ENCODE measurements around the gene BRPF1. TPM values are rescaled to one million over a fixed set of nuclear protein-coding genes. Genes with fewer than 3 reads are reported as not detected.

Gene BRPF1
- polyA plus RNA-seq, 1 donor from 2014 or later, result 14.9 TPM

DNA sequence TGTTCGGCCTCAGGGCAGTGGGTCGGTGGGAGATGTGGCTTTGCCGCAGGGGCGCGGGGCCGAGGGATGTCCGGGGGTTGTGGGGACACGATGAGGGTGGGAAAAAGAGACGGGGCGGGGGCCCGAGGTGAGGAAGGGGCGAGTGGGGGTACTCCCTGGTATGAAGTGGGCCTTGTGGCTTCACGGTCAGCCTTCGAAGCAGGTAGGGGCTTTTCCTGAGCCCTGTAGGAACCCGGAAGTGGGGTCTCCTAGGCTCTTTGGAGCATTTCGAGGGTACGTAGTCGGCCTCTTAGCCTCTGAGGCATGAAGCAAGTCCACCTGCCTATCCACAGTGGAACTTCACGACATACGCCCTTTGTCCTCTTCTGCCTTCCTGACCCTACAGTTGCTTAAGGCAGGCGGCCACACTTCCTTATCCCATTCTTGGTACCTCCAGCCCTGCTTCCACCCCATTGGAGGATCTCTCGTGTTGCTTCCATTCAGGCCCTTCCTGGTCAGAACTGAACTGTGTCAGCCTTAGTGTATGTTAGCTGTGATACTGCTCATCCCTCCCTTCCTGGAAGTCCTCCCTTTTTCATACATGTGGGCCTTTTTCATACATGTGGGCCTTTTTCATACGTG lies 61.7 kb downstream of the BRPF1 start:
- Histone ChIP-seq H2AFZ (ENCODE audit: low read depth, low read length) (peak overlapping the region; percentile 82), H3K4me3 (ENCODE audit: low read length) (peak overlapping the region; percentile 97), H3K4me2 (ENCODE audit: low read length) (peak overlapping the region; percentile 85), H4K20me1 (ENCODE audit: insufficient read depth) (no peaks in the 10 kb centered on the region), H3K9ac (ENCODE audit: low read length) (peak overlapping the region; percentile 99), H3K36me3 (ENCODE audit: insufficient read depth, low read length) (peaks cover 5% of the 10 kb centered on the region), H3K9me3 (ENCODE audit: low read length) (no peaks in the 10 kb centered on the region), H3K79me2 (replicated peaks; ENCODE audit: insufficient read depth, low read length) (peaks cover 30% of the 10 kb centered on the region), H3K27ac (ENCODE audit: low read length) (peak overlapping the region; percentile 98), H3F3A (ENCODE audit: insufficient read depth, low read length, poor library complexity, severe bottlenecking) (no peaks in the 10 kb centered on the region), H3K27me3 (ENCODE audit: insufficient read depth, low read depth, low read length) (no peaks in the 10 kb centered on the region), H3K9me2 (ENCODE audit: insufficient read depth, low read length) (no peaks in the 10 kb centered on the region)
- TF ChIP-seq RAD21 (conservative IDR thresholded peaks at IDR 0.05) (no peak), MXI1 (conservative IDR thresholded peaks at IDR 0.05; ENCODE audit: poor library complexity, severe bottlenecking) (peak; percentile 30), EZH2 (IDR thresholded peaks at IDR 0.05; ENCODE audit: borderline replicate concordance, insufficient read depth, low read length, poor library complexity, severe bottlenecking) (no peak), SMC3 (conservative IDR thresholded peaks at IDR 0.05; ENCODE audit: poor library complexity) (no peak), POLR2AphosphoS5 (IDR thresholded peaks at IDR 0.05) (no peak), EP300 (conservative IDR thresholded peaks at IDR 0.05; ENCODE audit: poor library complexity, severe bottlenecking) (no peak), TAF1 (IDR thresholded peaks at IDR 0.05; ENCODE audit: low read depth) (no peak)
- TF ChIP-seq, protein P1, sequence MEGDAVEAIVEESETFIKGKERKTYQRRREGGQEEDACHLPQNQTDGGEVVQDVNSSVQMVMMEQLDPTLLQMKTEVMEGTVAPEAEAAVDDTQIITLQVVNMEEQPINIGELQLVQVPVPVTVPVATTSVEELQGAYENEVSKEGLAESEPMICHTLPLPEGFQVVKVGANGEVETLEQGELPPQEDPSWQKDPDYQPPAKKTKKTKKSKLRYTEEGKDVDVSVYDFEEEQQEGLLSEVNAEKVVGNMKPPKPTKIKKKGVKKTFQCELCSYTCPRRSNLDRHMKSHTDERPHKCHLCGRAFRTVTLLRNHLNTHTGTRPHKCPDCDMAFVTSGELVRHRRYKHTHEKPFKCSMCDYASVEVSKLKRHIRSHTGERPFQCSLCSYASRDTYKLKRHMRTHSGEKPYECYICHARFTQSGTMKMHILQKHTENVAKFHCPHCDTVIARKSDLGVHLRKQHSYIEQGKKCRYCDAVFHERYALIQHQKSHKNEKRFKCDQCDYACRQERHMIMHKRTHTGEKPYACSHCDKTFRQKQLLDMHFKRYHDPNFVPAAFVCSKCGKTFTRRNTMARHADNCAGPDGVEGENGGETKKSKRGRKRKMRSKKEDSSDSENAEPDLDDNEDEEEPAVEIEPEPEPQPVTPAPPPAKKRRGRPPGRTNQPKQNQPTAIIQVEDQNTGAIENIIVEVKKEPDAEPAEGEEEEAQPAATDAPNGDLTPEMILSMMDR (IDR thresholded peaks at IDR 0.05; ENCODE audit: poor library complexity, severe bottlenecking), result no peak
- TF ChIP-seq, protein P2, sequence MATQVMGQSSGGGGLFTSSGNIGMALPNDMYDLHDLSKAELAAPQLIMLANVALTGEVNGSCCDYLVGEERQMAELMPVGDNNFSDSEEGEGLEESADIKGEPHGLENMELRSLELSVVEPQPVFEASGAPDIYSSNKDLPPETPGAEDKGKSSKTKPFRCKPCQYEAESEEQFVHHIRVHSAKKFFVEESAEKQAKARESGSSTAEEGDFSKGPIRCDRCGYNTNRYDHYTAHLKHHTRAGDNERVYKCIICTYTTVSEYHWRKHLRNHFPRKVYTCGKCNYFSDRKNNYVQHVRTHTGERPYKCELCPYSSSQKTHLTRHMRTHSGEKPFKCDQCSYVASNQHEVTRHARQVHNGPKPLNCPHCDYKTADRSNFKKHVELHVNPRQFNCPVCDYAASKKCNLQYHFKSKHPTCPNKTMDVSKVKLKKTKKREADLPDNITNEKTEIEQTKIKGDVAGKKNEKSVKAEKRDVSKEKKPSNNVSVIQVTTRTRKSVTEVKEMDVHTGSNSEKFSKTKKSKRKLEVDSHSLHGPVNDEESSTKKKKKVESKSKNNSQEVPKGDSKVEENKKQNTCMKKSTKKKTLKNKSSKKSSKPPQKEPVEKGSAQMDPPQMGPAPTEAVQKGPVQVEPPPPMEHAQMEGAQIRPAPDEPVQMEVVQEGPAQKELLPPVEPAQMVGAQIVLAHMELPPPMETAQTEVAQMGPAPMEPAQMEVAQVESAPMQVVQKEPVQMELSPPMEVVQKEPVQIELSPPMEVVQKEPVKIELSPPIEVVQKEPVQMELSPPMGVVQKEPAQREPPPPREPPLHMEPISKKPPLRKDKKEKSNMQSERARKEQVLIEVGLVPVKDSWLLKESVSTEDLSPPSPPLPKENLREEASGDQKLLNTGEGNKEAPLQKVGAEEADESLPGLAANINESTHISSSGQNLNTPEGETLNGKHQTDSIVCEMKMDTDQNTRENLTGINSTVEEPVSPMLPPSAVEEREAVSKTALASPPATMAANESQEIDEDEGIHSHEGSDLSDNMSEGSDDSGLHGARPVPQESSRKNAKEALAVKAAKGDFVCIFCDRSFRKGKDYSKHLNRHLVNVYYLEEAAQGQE (IDR thresholded peaks at IDR 0.05; ENCODE audit: borderline replicate concordance), result peak; percentile 22

DNA sequence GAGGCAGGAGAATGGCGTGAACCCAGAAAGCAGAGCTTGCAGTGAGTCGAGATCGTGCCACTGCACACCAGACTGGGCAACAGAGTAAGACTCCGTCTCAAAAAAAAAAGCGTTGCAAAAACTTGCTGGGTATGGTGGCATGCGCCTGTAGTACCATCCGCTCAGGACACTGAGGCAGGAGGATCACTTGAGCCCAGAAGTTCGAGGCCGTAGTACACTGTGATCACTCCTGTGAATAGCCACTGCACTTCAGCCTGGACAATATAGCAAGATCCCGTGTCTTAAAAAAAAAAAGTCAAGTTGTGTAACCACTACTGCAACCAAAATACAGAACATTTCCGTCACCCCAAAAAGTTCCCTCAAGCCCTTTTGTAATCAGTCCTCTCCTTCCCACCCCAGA lies 62.9 kb downstream of the BRPF1 start:
- Histone ChIP-seq H3K9me2 (ENCODE audit: insufficient read depth, low read length) (no peaks in the 10 kb centered on the region), H3K9ac (ENCODE audit: low read length) (no peak overlapping the region), H3K27me3 (ENCODE audit: insufficient read depth, low read depth, low read length) (no peaks in the 10 kb centered on the region), H3K9me3 (ENCODE audit: low read length) (no peaks in the 10 kb centered on the region), H3K79me2 (replicated peaks; ENCODE audit: insufficient read depth, low read length) (peaks cover 30% of the 10 kb centered on the region), H3K4me3 (ENCODE audit: low read length) (peak overlapping the region; percentile 97), H3K4me2 (ENCODE audit: low read length) (no peak overlapping the region), H3F3A (ENCODE audit: insufficient read depth, low read length, poor library complexity, severe bottlenecking) (no peaks in the 10 kb centered on the region), H4K20me1 (ENCODE audit: insufficient read depth) (no peaks in the 10 kb centered on the region), H3K27ac (ENCODE audit: low read length) (no peak overlapping the region), H3K36me3 (ENCODE audit: insufficient read depth, low read length) (peaks cover 5% of the 10 kb centered on the region), H2AFZ (ENCODE audit: low read depth, low read length) (no peak overlapping the region)
- TF ChIP-seq MXI1 (conservative IDR thresholded peaks at IDR 0.05; ENCODE audit: poor library complexity, severe bottlenecking) (no peak), EZH2 (IDR thresholded peaks at IDR 0.05; ENCODE audit: borderline replicate concordance, insufficient read depth, low read length, poor library complexity, severe bottlenecking) (no peak), POLR2AphosphoS5 (IDR thresholded peaks at IDR 0.05) (no peak), SMC3 (conservative IDR thresholded peaks at IDR 0.05; ENCODE audit: poor library complexity) (no peak), TAF1 (IDR thresholded peaks at IDR 0.05; ENCODE audit: low read depth) (no peak), EP300 (conservative IDR thresholded peaks at IDR 0.05; ENCODE audit: poor library complexity, severe bottlenecking) (no peak), RAD21 (conservative IDR thresholded peaks at IDR 0.05) (no peak)
- TF ChIP-seq, protein P1 (IDR thresholded peaks at IDR 0.05; ENCODE audit: poor library complexity, severe bottlenecking), result no peak
- TF ChIP-seq, protein P2 (IDR thresholded peaks at IDR 0.05; ENCODE audit: borderline replicate concordance), result no peak
